WTC11 (cell line): ENCODE measurements around the gene MEF2D. TPM values are rescaled to one million over a fixed set of nuclear protein-coding genes. Genes with fewer than 3 reads are reported as not detected.

ENCODE experiments used
- ATAC-seq: fragments of 200-7000 bp; cut with Tn5 transposase; 2 replicates; pipeline ENCODE4 v1.10.0; 2021; ENCODE audit warnings: mild to moderate bottlenecking, moderate library complexity
- CTCF ChIA-PET: fragments of 300-600 bp; sonication (Branson Sonifier 250); formaldehyde crosslinking; loops from one replicate; lab custom pipeline; 2021; ENCODE audit warnings: antibody characterized with exemption; lab: Charles Lee
- POLR2A ChIA-PET: fragments of 350-600 bp; sonication (Branson Sonifier 250); formaldehyde crosslinking; loops from one replicate; lab custom pipeline; 2021; ENCODE audit warnings: antibody characterized with exemption; lab: Charles Lee
- DNase-seq: peaks from one replicate; pipeline ENCODE4 v3.0.0; 2021; ENCODE audit warnings: low spot score
- H3K27ac Mint-ChIP-seq: 2 replicates; pipeline ENCODE4 v1.8.0; 2021; ENCODE audit warnings: mixed read lengths
- H3K27me3 Mint-ChIP-seq: 2 replicates; pipeline ENCODE4 v1.8.0; 2021; ENCODE audit warnings: low read depth, mild to moderate bottlenecking, moderate library complexity, mixed read lengths
- H3K36me3 Mint-ChIP-seq: 2 replicates; pipeline ENCODE4 v1.8.0; 2021; ENCODE audit warnings: mixed read lengths
- H3K4me1 Mint-ChIP-seq: 2 replicates; pipeline ENCODE4 v1.8.0; 2022; ENCODE audit warnings: mixed read lengths
- H3K4me3 Mint-ChIP-seq: 2 replicates; pipeline ENCODE4 v1.8.0; 2021; ENCODE audit warnings: mild to moderate bottlenecking, moderate library complexity, mixed read lengths
- H3K9me3 Mint-ChIP-seq: 2 replicates; pipeline ENCODE4 v1.8.0; 2021; ENCODE audit warnings: mixed read lengths
- CREB1 ChIP-seq: sonication (generic); formaldehyde crosslinking; IDR thresholded peaks from 2 replicates; pipeline ENCODE4 v1.8.0; 2023; ENCODE audit warnings: mild to moderate bottlenecking, missing genetic modification reagents
- E2F4 ChIP-seq: sonication (generic); formaldehyde crosslinking; IDR thresholded peaks from 2 replicates; pipeline ENCODE4 v1.8.1; 2022; ENCODE audit warnings: low read depth, mild to moderate bottlenecking, moderate library complexity, missing genetic modification reagents, borderline replicate concordance
- ESRRA ChIP-seq: sonication (generic); formaldehyde crosslinking; IDR thresholded peaks from 2 replicates; pipeline ENCODE4 v1.8.1; 2022; ENCODE audit warnings: mild to moderate bottlenecking, missing genetic modification reagents, borderline replicate concordance
- FOXJ3 ChIP-seq: sonication (generic); formaldehyde crosslinking; IDR thresholded peaks from 2 replicates; pipeline ENCODE4 v1.9.0; 2021; ENCODE audit warnings: missing genetic modification reagents, mild to moderate bottlenecking, borderline replicate concordance
- FOXK1 ChIP-seq: sonication (generic); formaldehyde crosslinking; IDR thresholded peaks from 2 replicates; pipeline ENCODE4 v1.8.0; 2022; ENCODE audit warnings: mild to moderate bottlenecking, moderate library complexity, missing genetic modification reagents
- GTF2I ChIP-seq: fragments of 250-450 bp; sonication (Bioruptor Pico); conservative IDR thresholded peaks from 2 replicates; pipeline ENCODE4 v1.4.0; 2021; ENCODE audit warnings: mild to moderate bottlenecking
- HMGA2 ChIP-seq: fragments of 250-450 bp; sonication (Bioruptor Pico); IDR thresholded peaks from 2 replicates; pipeline ENCODE4 v1.4.0; 2021; ENCODE audit warnings: mild to moderate bottlenecking, moderate library complexity
- IRF1 ChIP-seq: sonication (generic); formaldehyde crosslinking; IDR thresholded peaks from 2 replicates; pipeline ENCODE4 v1.8.0; 2023; ENCODE audit warnings: missing genetic modification reagents
- MLX ChIP-seq: sonication (generic); formaldehyde crosslinking; IDR thresholded peaks from 2 replicates; pipeline ENCODE4 v1.8.1; 2023; ENCODE audit warnings: mild to moderate bottlenecking, missing genetic modification reagents, moderate library complexity
- NFYB ChIP-seq: sonication (generic); formaldehyde crosslinking; conservative IDR thresholded peaks from 2 replicates; pipeline ENCODE4 v1.8.0; 2022; ENCODE audit warnings: low read depth, missing genetic modification reagents
- NR3C1 ChIP-seq: sonication (generic); formaldehyde crosslinking; conservative IDR thresholded peaks from 2 replicates; pipeline ENCODE4 v1.8.1; 2023; ENCODE audit warnings: low read depth, mild to moderate bottlenecking, missing genetic modification reagents
- PRDM15 ChIP-seq: sonication (generic); formaldehyde crosslinking; IDR thresholded peaks from 2 replicates; pipeline ENCODE4 v1.8.0; 2022; ENCODE audit warnings: missing genetic modification reagents
- SMAD3 ChIP-seq: sonication (generic); formaldehyde crosslinking; IDR thresholded peaks from 2 replicates; pipeline ENCODE4 v1.8.0; 2022; ENCODE audit warnings: missing genetic modification reagents, mild to moderate bottlenecking, borderline replicate concordance
- SMAD4 ChIP-seq: sonication (generic); formaldehyde crosslinking; IDR thresholded peaks from 2 replicates; pipeline ENCODE4 v1.8.0; 2022; ENCODE audit warnings: mild to moderate bottlenecking, missing genetic modification reagents
- SOX15 ChIP-seq: fragments of 250-450 bp; sonication (Bioruptor Pico); IDR thresholded peaks from 2 replicates; pipeline ENCODE4 v1.9.0; 2021; ENCODE audit warnings: mild to moderate bottlenecking
- SP1 ChIP-seq: sonication (generic); formaldehyde crosslinking; conservative IDR thresholded peaks from 2 replicates; pipeline ENCODE4 v1.8.1; 2022; ENCODE audit warnings: missing genetic modification reagents
- TEAD4 ChIP-seq: sonication (generic); formaldehyde crosslinking; IDR thresholded peaks from 2 replicates; pipeline ENCODE4 v1.8.0; 2022; ENCODE audit warnings: mild to moderate bottlenecking, missing genetic modification reagents
- TP53 ChIP-seq: sonication (generic); formaldehyde crosslinking; IDR thresholded peaks from 2 replicates; pipeline ENCODE4 v1.8.1; 2023; ENCODE audit warnings: mild to moderate bottlenecking, missing genetic modification reagents
- ZBTB21 ChIP-seq: sonication (generic); formaldehyde crosslinking; IDR thresholded peaks from 2 replicates; pipeline ENCODE4 v1.8.1; 2023; ENCODE audit warnings: mild to moderate bottlenecking, missing genetic modification reagents, borderline replicate concordance
- ZMAT4 ChIP-seq: fragments of 250-450 bp; sonication (Bioruptor Pico); IDR thresholded peaks from 2 replicates; pipeline ENCODE4 v1.9.0; 2021; ENCODE audit warnings: mild to moderate bottlenecking
- ZNF232 ChIP-seq: sonication (generic); formaldehyde crosslinking; IDR thresholded peaks from 2 replicates; pipeline ENCODE4 v1.8.0; 2022; ENCODE audit warnings: mild to moderate bottlenecking, missing genetic modification reagents
- ZNF416 ChIP-seq: fragments of 250-450 bp; sonication (Bioruptor Pico); IDR thresholded peaks from 2 replicates; pipeline ENCODE4 v1.9.0; 2021; ENCODE audit warnings: mild to moderate bottlenecking, inconsistent platforms
- total RNA-seq: library from RNA; stranded (reverse); gene quantifications from 3 replicates; pipeline ENCODE4 v1.2.3, GENCODE V29; 2021

The MEF2D gene
- total RNA-seq, 1 experiment from 2014 or later, result 24.1 TPM

- no peaks in the 10 kb centered on the region for H3K27me3 Mint-ChIP-seq
- H3K9me3 Mint-ChIP-seq, result no peaks in the 10 kb centered on the region
- TF ChIP-seq ZNF416, result no peak
- no peak for TF ChIP-seq GTF2I (CRISPR knock-in tag)
- TF ChIP-seq E2F4 (CRISPR knock-in tag), result no peak
- TF ChIP-seq ZBTB21, result no peak
- TF ChIP-seq ZNF232 (CRISPR knock-in tag), result no peak
- no peak for TF ChIP-seq CREB1 (CRISPR knock-in tag)
- no peak for TF ChIP-seq NFYB (CRISPR knock-in tag)
- no peak for TF ChIP-seq TP53 (CRISPR knock-in tag)
- TF ChIP-seq MLX (CRISPR knock-in tag), result no peak
- TF ChIP-seq NR3C1 (CRISPR knock-in tag), result no peak
- TF ChIP-seq FOXK1, result no peak
- no peak for TF ChIP-seq IRF1 (CRISPR knock-in tag)
- TF ChIP-seq FOXJ3 (CRISPR knock-in tag), result no peak
- no peak for TF ChIP-seq PRDM15 (CRISPR knock-in tag)
- no peaks in the 10 kb centered on the region for H3K36me3 Mint-ChIP-seq
- no peak for ATAC-seq
- no peak for DNase-seq
- ChIA-PET POLR2A (interaction anchor here (1.2 to 3.2 kb wide), 3 partner anchors 9 to 35 kb away, joined by 3 to 29 read pairs (median 4); partner anchors contain the start of gene MEF2D), CTCF (interaction anchor here (0.8 to 6.0 kb wide), 4 partner anchors 11 to 46 kb away, joined by 4 to 145 read pairs (median 49); partner anchors contain the start of gene MEF2D)
- H3K4me3 Mint-ChIP-seq, result no peak overlapping the region
- H3K27ac Mint-ChIP-seq, result 0 out of 2 replicates have a peak overlapping the region, but pooled peaks have one; percentile 2
- peaks cover 86% of the 10 kb centered on the region for H3K4me1 Mint-ChIP-seq
Measured at GRCh38 chr1:156492013-156492590, 8.5 kb downstream of the MEF2D start.

- no peak for ATAC-seq
- DNase-seq, result no peak
- TF ChIP-seq ESRRA (CRISPR knock-in tag) (no peak), TEAD4 (no peak), ZMAT4 (CRISPR knock-in tag) (no peak), SMAD3 (CRISPR knock-in tag) (no peak), SP1 (CRISPR knock-in tag) (no peak), HMGA2 (CRISPR knock-in tag) (no peak), SMAD4 (no peak), SOX15 (no peak)
- H3K27ac Mint-ChIP-seq, result no peak overlapping the region; the same call in 1 of the 2 replicates
- no peaks in the 10 kb centered on the region for H3K9me3 Mint-ChIP-seq
- ChIA-PET CTCF (interaction anchor here (0.8 to 6.0 kb wide), 13 partner anchors 11 to 186 kb away, joined by 3 to 145 read pairs (median 6); partner anchors contain the start of genes HAPLN2, MEF2D and NES), POLR2A (interaction anchor here (0.7 to 3.2 kb wide), 4 partner anchors 10 to 80 kb away, joined by 3 to 29 read pairs (median 7); partner anchors contain the start of gene MEF2D)
- no peaks in the 10 kb centered on the region for H3K27me3 Mint-ChIP-seq
- H3K4me1 Mint-ChIP-seq, result peaks cover 79% of the 10 kb centered on the region
- no peaks in the 10 kb centered on the region for H3K36me3 Mint-ChIP-seq
- no peak overlapping the region for H3K4me3 Mint-ChIP-seq
Measured at GRCh38 chr1:156491151-156491949, 9.2 kb downstream of the MEF2D start.
